Measurements from ENCODE around the gene USP32.

The USP32 gene

DNA sequence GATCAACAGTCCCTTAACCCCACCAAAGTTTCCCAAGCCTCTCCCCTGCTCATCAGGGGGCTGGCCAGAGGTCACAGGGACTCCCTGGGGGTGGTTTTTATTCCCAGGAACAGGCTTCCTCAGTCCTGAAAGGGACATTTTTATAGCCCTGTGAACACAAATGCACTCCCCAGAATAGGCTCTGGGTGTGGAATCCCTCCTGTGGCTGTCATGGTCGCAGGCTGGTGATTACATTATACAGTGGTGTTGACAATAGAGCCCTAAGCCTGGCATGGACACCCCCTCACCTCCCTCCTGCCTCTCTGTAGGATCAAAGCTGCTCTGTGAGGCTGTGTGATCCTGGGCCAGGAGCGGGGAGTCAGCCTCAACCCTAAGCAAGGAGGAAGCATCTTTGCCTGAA lies 243.6 kb downstream of the USP32 start:
- no peak overlapping the region for H3K4me3 Mint-ChIP-seq
- no peaks in the 10 kb centered on the region for H3K9me3 Mint-ChIP-seq
- DNase-seq (no peak), ATAC-seq (no peak)
- peaks cover 32% of the 10 kb centered on the region for H3K4me1 Mint-ChIP-seq
- no peak overlapping the region for H3K27ac Mint-ChIP-seq
- H3K27me3 Mint-ChIP-seq, result peaks cover 98% of the 10 kb centered on the region

DNA sequence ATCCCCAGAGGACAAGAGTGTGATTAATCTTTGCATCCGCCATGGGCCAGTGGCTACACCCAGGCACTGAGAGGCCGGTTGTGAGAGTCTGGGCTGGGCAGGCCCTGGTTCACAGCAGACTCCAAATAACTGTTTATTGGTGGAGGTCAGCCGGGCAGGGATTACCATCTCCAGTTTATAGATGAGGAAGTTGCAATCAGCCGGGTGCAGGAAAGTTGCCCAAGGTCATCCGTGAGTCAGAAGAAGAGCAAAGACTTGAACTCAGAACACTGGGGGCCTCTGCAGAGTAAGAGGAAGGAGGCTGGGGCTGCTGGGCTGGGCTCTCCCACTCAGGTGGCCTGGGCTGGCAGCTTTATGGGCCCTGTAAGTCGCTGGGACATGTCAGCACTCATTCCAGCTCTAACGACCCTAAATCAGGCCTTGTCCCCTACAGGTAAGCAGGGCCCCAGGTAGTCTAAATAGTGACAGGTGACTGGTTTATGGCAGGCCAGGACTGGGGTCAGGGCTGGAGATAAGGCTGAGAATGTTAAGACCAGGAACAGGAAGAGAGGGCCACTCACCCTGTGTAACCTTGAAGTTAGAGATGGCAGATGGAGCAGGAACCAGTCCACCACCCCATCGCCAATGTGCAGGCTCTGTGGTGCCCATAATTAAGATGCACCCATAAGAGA lies 244.2 kb downstream of the USP32 start:
- no peaks in the 10 kb centered on the region for H3K9me3 Mint-ChIP-seq
- DNase-seq (no peak), ATAC-seq (no peak)
- H3K27me3 Mint-ChIP-seq, result peaks cover 98% of the 10 kb centered on the region
- no peak overlapping the region for H3K27ac Mint-ChIP-seq
- peaks cover 39% of the 10 kb centered on the region for H3K4me1 Mint-ChIP-seq
- H3K4me3 Mint-ChIP-seq, result no peak overlapping the region

DNA sequence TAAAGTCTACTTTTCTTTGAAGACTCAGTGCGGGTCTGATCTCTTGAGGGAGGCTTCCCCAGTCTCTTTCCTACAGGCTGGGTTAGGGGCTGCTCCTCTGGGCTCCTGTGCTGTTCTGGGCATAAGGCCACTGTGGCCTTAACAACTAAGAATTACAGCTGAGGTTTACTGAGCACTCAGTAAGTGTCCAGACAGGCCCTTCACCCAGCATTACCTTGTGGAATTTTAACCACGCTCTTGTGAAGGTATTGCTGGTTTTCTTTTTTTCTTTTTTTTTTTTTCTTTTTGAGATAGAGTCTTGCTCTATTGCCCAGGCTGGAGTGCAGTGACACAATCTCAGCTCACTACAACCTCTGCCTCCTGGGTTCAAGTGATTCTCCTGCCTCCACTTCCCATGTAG lies 245.7 kb downstream of the USP32 start:
- Mint-ChIP-seq H3K4me1 (peaks cover 49% of the 10 kb centered on the region), H3K9me3 (no peaks in the 10 kb centered on the region), H3K4me3 (no peak overlapping the region), H3K27ac (no peak overlapping the region), H3K27me3 (peaks cover 98% of the 10 kb centered on the region)
- no peak for ATAC-seq
- DNase-seq, result no peak

DNA sequence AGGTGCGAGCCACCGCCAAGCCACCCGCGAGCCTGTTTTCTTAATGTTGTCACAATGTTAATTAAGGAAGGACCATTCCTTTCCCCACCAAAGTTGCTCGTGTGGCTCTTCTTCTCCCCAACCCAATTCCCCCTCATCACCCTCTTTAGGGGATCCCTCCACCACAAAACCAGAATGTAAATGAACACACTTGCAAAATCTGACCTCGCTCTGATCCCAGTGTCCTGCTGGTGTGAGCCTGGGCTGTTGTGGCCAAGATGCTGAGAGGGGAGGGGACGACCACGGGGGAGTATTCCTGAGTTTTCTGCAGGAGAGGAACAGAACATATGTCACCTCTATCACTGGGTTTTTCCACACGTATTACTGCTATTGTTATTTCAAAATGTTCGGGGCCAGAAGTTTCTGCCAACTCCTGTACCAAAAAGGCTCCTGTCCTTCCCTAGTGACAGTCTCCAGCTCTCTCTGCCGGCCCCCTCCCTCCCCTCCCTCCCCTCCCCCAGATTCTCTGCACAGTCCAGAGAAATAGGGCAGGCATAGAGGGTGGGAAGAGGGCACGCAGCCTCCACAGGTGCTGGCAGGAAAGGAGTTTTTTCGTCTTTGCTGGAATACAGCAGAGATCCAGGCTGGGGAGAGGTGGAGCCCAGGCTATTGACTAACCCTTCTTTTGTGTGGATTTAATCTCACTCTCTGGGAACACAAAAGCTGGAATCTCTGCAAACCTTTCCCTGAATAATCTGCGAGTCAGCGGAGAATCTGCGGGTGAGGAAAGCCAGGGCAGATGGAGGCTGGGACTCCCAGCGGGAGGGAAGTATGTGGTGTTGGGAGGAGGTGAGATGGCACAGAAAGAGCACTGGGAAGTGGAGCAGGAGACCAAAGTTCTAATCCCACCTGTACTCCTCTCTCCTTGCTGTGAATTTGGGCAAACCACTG lies 246.7 kb downstream of the USP32 start:
- Mint-ChIP-seq H3K9me3 (no peaks in the 10 kb centered on the region), H3K4me1 (peaks cover 45% of the 10 kb centered on the region), H3K27me3 (peaks cover 98% of the 10 kb centered on the region), H3K27ac (no peak overlapping the region), H3K4me3 (no peak overlapping the region)
- ATAC-seq, result no peak
- DNase-seq, result no peak

DNA sequence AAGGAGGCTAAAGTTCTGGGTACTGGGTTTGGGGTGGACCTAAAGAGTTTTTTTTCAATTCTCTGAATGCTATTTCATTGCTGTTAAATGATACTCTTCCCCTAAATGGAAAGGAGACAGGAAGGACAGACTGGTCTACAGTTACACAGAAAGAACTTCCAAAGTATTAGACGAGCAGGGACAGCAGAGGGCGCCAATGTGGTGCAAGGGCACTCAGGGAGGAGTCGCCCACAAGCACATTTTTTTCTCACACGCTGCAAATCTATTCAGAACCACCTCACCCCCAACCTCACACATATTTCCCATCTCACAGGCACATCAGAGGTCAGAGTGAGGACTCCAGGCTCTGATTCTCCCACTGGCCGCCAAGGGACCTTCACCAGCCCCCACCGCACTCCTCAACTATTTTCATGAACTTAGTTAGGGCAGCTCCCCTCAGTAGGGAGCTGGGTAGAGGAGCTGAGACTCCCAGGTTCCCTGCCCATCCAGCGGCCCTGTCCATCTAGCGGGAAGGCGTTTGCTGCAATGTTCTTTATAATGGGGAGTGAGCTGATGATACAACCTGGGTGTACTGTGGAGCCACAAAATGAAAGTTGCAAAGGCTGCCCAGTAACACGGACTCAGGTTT lies 248.9 kb downstream of the USP32 start:
- no peak overlapping the region for H3K27ac Mint-ChIP-seq
- no peaks in the 10 kb centered on the region for H3K9me3 Mint-ChIP-seq
- peak; percentile 88 for ATAC-seq
- peak overlapping the region; percentile 5 to 52 for H3K4me3 Mint-ChIP-seq
- H3K4me1 Mint-ChIP-seq, result peaks cover 45% of the 10 kb centered on the region
- peaks cover 100% of the 10 kb centered on the region for H3K27me3 Mint-ChIP-seq
- peak; percentile 74 to 76 for DNase-seq

- Mint-ChIP-seq H3K27ac (no peak overlapping the region), H3K4me3 (peak overlapping the region; percentile 38 to 53), H3K27me3 (peaks cover 100% of the 10 kb centered on the region), H3K9me3 (no peaks in the 10 kb centered on the region), H3K4me1 (peaks cover 45% of the 10 kb centered on the region)
- ATAC-seq (no peak), DNase-seq (no peak)
Measured at GRCh38 chr17:60141111-60142018, 250.6 kb downstream of the USP32 start.

DNA sequence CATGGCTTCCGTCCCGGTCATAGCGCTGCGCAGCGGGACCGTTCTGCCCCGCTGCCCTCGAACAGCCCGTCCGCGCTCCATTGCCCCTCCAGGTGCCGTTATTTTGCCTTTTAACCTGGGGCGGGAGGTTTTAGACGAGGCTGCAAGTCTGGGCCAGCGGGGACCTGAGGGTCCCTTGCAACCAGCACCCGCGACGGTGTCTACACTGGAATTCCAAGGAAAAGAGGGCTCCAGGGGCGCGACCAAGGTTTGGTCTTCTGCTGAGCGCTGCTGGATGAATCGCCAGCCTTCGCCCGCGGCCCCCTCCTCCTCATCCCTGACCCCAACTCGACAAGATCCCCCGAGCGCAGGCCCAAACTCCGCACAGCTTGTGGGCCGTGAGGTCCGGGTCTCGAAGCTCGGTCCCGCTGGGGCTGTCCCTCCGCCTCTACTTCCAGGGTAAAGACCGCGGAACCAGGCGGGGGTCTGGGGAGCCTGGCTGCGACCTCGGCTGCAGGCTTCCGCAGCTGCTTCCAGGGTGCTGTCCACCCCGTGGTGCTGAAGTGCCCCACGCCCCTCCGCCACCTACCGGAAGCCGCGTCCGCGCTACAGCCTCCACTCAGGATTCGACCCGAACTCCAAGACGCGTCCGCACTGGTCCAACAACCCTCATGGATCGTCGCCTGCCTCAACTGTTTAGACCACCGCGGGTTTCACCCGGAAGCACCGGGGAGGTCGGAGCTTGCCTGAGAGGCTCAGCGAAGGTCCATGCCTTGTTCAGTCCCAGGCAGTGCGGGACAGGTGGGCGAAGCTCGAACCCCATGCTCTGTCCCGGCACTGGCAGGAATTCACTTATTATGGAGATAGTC lies 252.3 kb downstream of the USP32 start:
- DNase-seq, result peak; percentile 50 to 58
- ATAC-seq, result no peak
- H3K9me3 Mint-ChIP-seq, result peaks cover 6 to 7% of the 10 kb centered on the region in 2 donors
- H3K27ac Mint-ChIP-seq, result no peak overlapping the region
- H3K4me1 Mint-ChIP-seq, result peaks cover 61% of the 10 kb centered on the region
- peak overlapping the region; percentile 31 to 65 for H3K4me3 Mint-ChIP-seq
- H3K27me3 Mint-ChIP-seq, result peaks cover 92% of the 10 kb centered on the region

DNA sequence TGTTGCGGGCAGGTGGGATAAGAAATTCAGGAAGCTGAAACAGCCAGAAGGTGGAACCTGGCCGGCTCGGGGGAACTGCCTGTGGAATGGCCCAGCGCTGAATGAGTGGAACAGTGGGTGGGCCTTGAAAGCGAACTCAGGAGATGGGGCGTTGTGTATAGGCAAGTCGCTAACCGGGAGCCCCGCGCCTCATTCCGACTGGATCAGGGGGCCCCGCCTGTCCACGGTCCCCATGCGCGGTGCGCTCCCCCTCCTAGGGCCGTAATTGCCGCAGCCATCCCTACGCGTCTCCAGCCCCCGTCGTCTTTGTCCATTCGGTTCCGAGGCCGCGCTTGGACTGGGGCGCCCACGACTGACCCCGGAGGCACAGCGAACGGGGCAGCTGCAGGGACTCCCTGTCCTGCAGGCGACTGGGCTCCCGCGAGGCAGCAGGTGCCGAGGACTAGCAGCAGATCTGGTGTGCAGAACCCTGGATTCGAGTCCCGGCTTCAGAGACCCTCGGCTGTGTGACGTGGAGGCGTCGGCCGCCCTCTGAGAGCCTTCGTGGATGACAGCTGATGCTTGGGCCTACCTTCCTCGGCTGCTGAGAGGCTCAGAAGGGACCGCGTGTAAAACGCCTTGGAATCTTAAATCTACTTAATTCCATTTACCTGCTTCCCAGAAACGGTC lies 253.0 kb downstream of the USP32 start:
- no peak overlapping the region for H3K4me3 Mint-ChIP-seq
- H3K4me1 Mint-ChIP-seq, result peaks cover 68% of the 10 kb centered on the region
- ATAC-seq (no peak), DNase-seq (no peak)
- H3K27ac Mint-ChIP-seq, result no peak overlapping the region
- H3K27me3 Mint-ChIP-seq, result peaks cover 85% of the 10 kb centered on the region
- peaks cover 6 to 7% of the 10 kb centered on the region in 2 donors for H3K9me3 Mint-ChIP-seq

GRCh38 chr17:60137731-60138130 lies 254.2 kb downstream of the USP32 start:
- peaks cover 73% of the 10 kb centered on the region for H3K27me3 Mint-ChIP-seq
- H3K9me3 Mint-ChIP-seq, result peaks cover 6 to 7% of the 10 kb centered on the region in 2 donors
- no peak for ATAC-seq
- H3K4me3 Mint-ChIP-seq, result no peak overlapping the region
- peaks cover 64% of the 10 kb centered on the region for H3K4me1 Mint-ChIP-seq
- no peak overlapping the region for H3K27ac Mint-ChIP-seq
- DNase-seq, result no peak

DNA sequence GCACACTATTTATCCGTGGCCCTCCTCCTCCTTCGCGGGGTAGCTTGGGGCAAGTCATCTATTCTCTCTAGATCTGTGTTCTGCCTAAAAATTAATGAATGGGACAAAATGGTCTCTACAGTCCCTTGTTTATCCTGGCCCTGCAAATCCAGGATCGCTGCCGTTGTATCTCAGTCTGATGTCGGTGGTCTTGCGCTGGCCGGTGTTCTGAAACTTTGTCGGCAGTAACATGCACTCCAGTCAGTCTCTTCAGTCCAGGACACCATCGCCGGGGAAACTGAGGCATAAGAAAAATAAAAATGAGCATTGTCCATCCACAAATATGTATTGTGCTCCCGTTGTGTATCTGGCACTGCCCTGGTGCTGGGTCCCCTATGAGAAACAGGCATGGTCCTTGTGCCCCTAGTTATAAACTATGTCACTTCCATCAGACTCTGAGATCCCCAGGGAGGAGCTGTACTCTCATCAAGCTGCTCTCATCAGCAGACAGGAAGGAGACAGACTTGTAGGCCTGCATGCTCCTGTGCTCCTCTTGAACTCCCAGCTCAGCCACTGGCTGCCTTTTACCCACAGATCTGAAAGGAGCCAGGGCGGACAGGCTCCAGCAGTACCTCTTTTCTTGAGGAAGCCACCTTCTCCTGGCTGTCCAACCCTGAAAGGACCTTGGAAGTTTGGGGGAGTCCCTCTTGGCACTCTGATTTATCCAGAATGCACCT lies 255.8 kb downstream of the USP32 start:
- Mint-ChIP-seq H3K9me3 (peaks cover 6 to 7% of the 10 kb centered on the region in 2 donors), H3K27me3 (peaks cover 57% of the 10 kb centered on the region), H3K4me1 (peaks cover 48% of the 10 kb centered on the region), H3K4me3 (peak overlapping the region; percentile 89 to 100), H3K27ac (no peak overlapping the region)
- ATAC-seq (no peak), DNase-seq (no peak)

DNA sequence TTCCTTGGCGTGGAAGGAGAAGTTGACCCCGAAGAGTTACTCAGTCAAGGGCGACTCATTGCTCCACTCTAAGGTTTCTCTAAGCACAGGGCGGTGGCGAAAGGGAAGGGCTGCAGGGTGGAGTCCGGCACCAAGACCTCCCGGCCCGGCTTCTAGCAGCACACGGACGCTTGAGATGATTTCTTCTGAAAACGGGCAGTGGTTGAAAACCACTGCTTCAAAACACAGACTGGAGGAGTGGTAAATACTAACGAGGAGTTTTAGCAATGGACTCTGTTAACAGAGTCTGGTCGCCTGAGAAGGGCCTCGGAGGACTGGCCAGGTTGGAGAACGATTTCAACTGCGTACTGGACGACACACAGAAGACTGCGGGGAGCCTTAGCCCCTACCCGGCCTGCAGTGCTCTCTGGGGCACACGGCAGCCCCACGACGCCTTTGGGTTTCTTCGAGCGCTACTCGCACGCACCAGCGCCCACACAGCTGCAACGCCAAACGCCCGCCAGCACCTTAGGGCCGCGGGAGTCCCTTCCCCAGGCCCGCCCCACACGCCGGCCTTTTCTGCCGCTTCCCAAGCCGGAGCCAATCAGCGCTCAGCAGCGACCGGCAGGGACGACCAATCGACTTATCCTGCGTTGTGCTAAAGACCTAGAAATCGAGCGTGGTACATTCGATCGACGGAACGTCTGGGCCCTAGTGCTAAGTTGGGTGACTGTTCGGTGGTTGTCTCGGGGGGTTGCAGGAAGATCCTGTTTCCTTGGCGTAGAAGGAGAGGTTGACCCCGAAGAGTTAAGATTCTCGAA lies 256.6 kb downstream of the USP32 start:
- peak overlapping the region; percentile 89 to 100 for H3K4me3 Mint-ChIP-seq
- H3K27ac Mint-ChIP-seq, result peak overlapping the region; percentile 95 to 96
- DNase-seq, result peak; percentile 87 to 90
- ATAC-seq, result peak; percentile 98
- peaks cover 49% of the 10 kb centered on the region for H3K27me3 Mint-ChIP-seq
- H3K4me1 Mint-ChIP-seq, result peaks cover 45% of the 10 kb centered on the region
- peaks cover 6 to 7% of the 10 kb centered on the region in 2 donors for H3K9me3 Mint-ChIP-seq

GRCh38 chr17:60134396-60135150 lies 257.4 kb downstream of the USP32 start:
- H3K4me1 Mint-ChIP-seq, result peaks cover 39% of the 10 kb centered on the region
- H3K4me3 Mint-ChIP-seq, result peak overlapping the region; percentile 89 to 100
- peak; percentile 20 to 30 for DNase-seq
- H3K9me3 Mint-ChIP-seq, result peaks cover 6 to 7% of the 10 kb centered on the region in 2 donors
- H3K27me3 Mint-ChIP-seq, result peaks cover 42% of the 10 kb centered on the region
- H3K27ac Mint-ChIP-seq, result peak overlapping the region; percentile 95 to 96
- peak; percentile 40 for ATAC-seq

All from stimulated activated naive CD8-positive, alpha-beta T cell treated with anti-CD3 and anti-CD28 coated beads, Interleukin-15, amount 100 ng/mL, for 72 hours (primary cell).